Trophoblast cell (in vitro differentiated cells and primary cell): Measurements from ENCODE around the gene LIMK2.

Source experiments
- DNase-seq, 2 donors: peaks; one replicate each; pipeline ENCODE4 v3.0.0-alpha.2; 2016
- H2AFZ ChIP-seq: 2 replicates; pipeline ENCODE4 v1.6.1; 2013; ENCODE audit warnings: low read length, moderate library complexity, mild to moderate bottlenecking; ENCODE audit not compliant: insufficient read depth, poor library complexity
- H2AK5ac ChIP-seq: 2 replicates; pipeline ENCODE4 v1.6.1; 2013; ENCODE audit warnings: mild to moderate bottlenecking, low read length
- H2BK120ac ChIP-seq: 2 replicates; pipeline ENCODE4 v1.6.1; 2013; ENCODE audit warnings: low read length, mild to moderate bottlenecking, moderate library complexity; ENCODE audit not compliant: insufficient read depth, poor library complexity
- H2BK12ac ChIP-seq: 2 replicates; pipeline ENCODE4 v1.6.1; 2013; ENCODE audit warnings: mild to moderate bottlenecking, low read length, moderate library complexity
- H2BK5ac ChIP-seq: 2 replicates; pipeline ENCODE4 v1.6.1; 2013; ENCODE audit warnings: low read length, low read depth, moderate library complexity, mild to moderate bottlenecking; ENCODE audit not compliant: poor library complexity
- H3K14ac ChIP-seq: 2 replicates; pipeline ENCODE4 v1.6.1; 2013; ENCODE audit warnings: mild to moderate bottlenecking, low read length
- H3K18ac ChIP-seq: 2 replicates; pipeline ENCODE4 v1.6.1; 2013; ENCODE audit warnings: mild to moderate bottlenecking, low read length
- H3K23ac ChIP-seq: 2 replicates; pipeline ENCODE4 v1.6.1; 2013; ENCODE audit warnings: low read length
- H3K27ac ChIP-seq: 2 replicates; pipeline ENCODE4 v1.5.1; 2013; ENCODE audit warnings: low read depth, mild to moderate bottlenecking, inconsistent platforms, low read length, moderate library complexity
- H3K27me3 ChIP-seq: 2 replicates; pipeline ENCODE4 v1.6.1; 2013; ENCODE audit warnings: inconsistent platforms, mild to moderate bottlenecking, low read length, moderate library complexity; ENCODE audit not compliant: insufficient read depth
- H3K36me3 ChIP-seq, 2 experiments: 1 replicate in 1 of 2; 2 replicates in 1 of 2; pipeline ENCODE4 v1.6.1; 2013; ENCODE audit warnings: low read length in 2 of 2, mild to moderate bottlenecking in 2 of 2, moderate library complexity in 1 of 2; ENCODE audit not compliant: insufficient read depth in 2 of 2, control insufficient read depth in 1 of 2
- H3K4ac ChIP-seq: 2 replicates; pipeline ENCODE4 v1.6.1; 2013; ENCODE audit warnings: low read depth, mild to moderate bottlenecking, low read length, moderate library complexity
- H3K4me1 ChIP-seq, 2 experiments: 1 replicate in 1 of 2; 2 replicates in 1 of 2; pipeline ENCODE4 v1.6.1; 2013; ENCODE audit warnings: low read length in 2 of 2, mild to moderate bottlenecking in 2 of 2, moderate library complexity in 1 of 2; ENCODE audit not compliant: insufficient read depth in 2 of 2, control insufficient read depth in 1 of 2
- H3K4me2 ChIP-seq: 2 replicates; pipeline ENCODE4 v1.6.1; 2013; ENCODE audit warnings: inconsistent platforms, mild to moderate bottlenecking, low read length, moderate library complexity
- H3K4me3 ChIP-seq: 2 replicates; pipeline ENCODE4 v1.5.1; 2013; ENCODE audit warnings: mild to moderate bottlenecking, low read depth, low read length, inconsistent platforms
- H3K79me1 ChIP-seq: one replicate; pipeline ENCODE4 v1.6.1; 2013; ENCODE audit warnings: low read length
- H3K79me2 ChIP-seq: 2 replicates; pipeline ENCODE4 v1.6.1; 2013; ENCODE audit warnings: low read length, mild to moderate bottlenecking; ENCODE audit not compliant: control insufficient read depth, insufficient read depth, poor library complexity
- H3K9ac ChIP-seq: 2 replicates; pipeline ENCODE4 v1.6.1; 2013; ENCODE audit warnings: mild to moderate bottlenecking, low read length
- H3K9me3 ChIP-seq: 2 replicates; pipeline ENCODE4 v1.6.1; 2013; ENCODE audit warnings: low read depth, mild to moderate bottlenecking, control low read depth, inconsistent platforms, low read length; ENCODE audit not compliant: insufficient read depth
- H4K12ac ChIP-seq: 2 replicates; pipeline ENCODE4 v1.6.1; 2013; ENCODE audit warnings: low read depth, mild to moderate bottlenecking, low read length, moderate library complexity
- H4K8ac ChIP-seq: 2 replicates; pipeline ENCODE4 v1.6.1; 2013; ENCODE audit warnings: low read depth, mild to moderate bottlenecking, low read length, moderate library complexity
- H4K91ac ChIP-seq: one replicate; pipeline ENCODE4 v1.6.1; 2013; ENCODE audit warnings: low read depth, mild to moderate bottlenecking, low read length, moderate library complexity
- WGBS: extraction: QIAGEN DNeasy Blood & Tissue Kit; methylation state at CpG from one replicate; pipeline ENCODE4 v1.1.7; 2013; ENCODE audit warnings: missing lambda C conversion rate; ENCODE audit not compliant: insufficient read length, insufficient coverage; ENCODE audit errors: extremely low coverage; 5-methylcytosine and 5-hydroxymethylcytosine counted together

The LIMK2 gene

DNA sequence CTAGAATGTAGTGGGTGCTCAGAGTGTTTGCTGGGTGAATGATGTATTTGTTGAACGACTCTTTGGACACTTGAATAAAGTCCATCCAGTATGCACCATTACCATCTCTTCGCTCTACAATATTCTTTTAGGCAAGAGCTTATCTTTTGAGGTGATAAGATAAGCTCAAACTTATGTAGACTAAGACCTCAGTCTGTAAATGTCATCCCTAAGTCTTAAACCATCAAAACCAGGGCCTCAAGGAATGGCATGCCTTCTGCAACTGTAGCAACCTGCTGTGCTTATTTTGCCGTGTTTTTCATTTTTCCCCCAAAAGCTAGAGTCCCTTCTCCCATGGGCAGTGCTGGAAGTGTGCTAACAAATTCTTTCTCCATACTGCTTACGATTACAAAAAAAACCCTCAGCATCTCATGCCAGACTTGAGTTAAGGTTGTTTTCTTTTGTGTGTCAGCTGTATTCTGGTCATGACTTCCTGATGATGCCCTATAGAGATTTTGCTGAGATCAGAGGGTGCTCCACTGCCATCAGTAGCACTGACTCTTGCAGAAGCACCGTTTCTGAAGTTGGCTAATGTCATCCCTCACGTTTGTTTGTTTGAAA, 27.8 kb downstream of the LIMK2 start:
- H4K91ac ChIP-seq: no peak overlapping the region
- no peak overlapping the region for H2AFZ ChIP-seq
- H3K4me1 ChIP-seq: peaks cover 23 to 33% of the 10 kb centered on the region in 2 experiments
- H3K14ac ChIP-seq: no peak overlapping the region
- no peaks in the 10 kb centered on the region for H3K9me3 ChIP-seq
- H3K27me3 ChIP-seq: no peaks in the 10 kb centered on the region
- no peak overlapping the region for H3K18ac ChIP-seq
- H3K4me3 ChIP-seq: no peak overlapping the region
- no peak overlapping the region for H3K4me2 ChIP-seq
- no peak overlapping the region for H2BK120ac ChIP-seq
- peak overlapping the region; percentile 5 for H2BK5ac ChIP-seq
- peaks cover 26% of the 10 kb centered on the region for H3K79me1 ChIP-seq
- WGBS: no CpG with 5 or more reads among the region's 6 CpGs
- no peaks in the 10 kb centered on the region for H3K36me3 ChIP-seq
- H2BK12ac ChIP-seq: no peak overlapping the region
- H3K23ac ChIP-seq: no peak overlapping the region
- H4K12ac ChIP-seq: no peak overlapping the region
- no peak overlapping the region for H2AK5ac ChIP-seq
- H3K9ac ChIP-seq: no peak overlapping the region
- DNase-seq: peak; percentile 67 to 88
- H3K79me2 ChIP-seq: peaks cover 3% of the 10 kb centered on the region
- H3K27ac ChIP-seq: peak overlapping the region; percentile 24
- no peak overlapping the region for H4K8ac ChIP-seq
- no peak overlapping the region for H3K4ac ChIP-seq

DNA sequence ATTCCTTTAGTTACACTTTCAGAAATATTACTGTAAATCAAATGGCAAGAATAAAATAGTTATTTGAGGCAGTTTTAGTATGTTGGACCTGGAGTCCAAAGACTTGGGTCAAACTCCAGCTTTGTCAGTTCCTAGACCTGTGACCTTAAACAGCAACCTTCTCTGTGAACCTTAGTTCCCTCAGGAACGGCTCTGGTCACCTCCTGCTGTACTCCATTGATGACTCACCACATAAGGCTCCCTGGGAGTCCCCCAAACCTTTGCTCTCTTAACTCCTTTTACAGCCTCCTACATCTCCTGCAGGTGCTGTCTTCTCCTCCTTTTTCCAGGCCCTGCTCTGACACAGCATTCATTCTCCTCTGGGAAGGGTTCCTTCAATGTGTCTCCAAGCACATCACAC, 29.1 kb downstream of the LIMK2 start:
- Histone ChIP-seq H2AFZ (no peak overlapping the region), H4K8ac (peak overlapping the region; percentile 6), H4K91ac (peak overlapping the region; percentile 41), H3K18ac (peak overlapping the region; percentile 42), H3K4me3 (no peak overlapping the region), H2AK5ac (peak overlapping the region; percentile 70), H3K27me3 (no peaks in the 10 kb centered on the region), H3K79me2 (peaks cover 4% of the 10 kb centered on the region), H3K36me3 (no peaks in the 10 kb centered on the region), H3K23ac (no peak overlapping the region), H3K9ac (no peak overlapping the region), H3K4me2 (peak overlapping the region; percentile 40), H3K14ac (no peak overlapping the region), H3K9me3 (no peaks in the 10 kb centered on the region), H2BK120ac (peak overlapping the region; percentile 44), H3K4ac (peak overlapping the region; percentile 11), H3K4me1 (peaks cover 26 to 35% of the 10 kb centered on the region in 2 experiments), H3K27ac (peak overlapping the region; percentile 57), H3K79me1 (peaks cover 33% of the 10 kb centered on the region), H2BK12ac (peak overlapping the region; percentile 99), H2BK5ac (peak overlapping the region; percentile 68), H4K12ac (no peak overlapping the region)
- no peak for DNase-seq
- no CpG with 5 or more reads among the region's 1 CpG for WGBS

DNA sequence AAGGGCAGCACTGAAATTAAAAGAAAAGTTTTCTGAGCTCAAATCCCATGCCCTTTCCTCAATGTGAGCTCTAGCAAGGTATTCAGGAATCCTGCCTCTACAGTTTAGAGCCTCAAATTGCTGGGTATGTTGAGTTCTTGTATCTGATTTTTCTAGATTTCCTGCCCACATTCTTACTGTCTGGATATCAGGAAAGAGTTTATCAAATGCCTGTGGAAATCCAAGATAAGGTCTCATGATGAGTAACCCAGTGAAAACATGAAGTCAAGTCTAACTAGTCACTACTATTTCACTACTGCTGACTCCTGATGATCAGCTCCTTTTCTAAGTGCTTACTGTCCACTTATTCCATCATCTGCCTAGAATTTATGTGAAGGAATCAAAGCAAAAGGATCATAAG, 29.8 kb downstream of the LIMK2 start:
- no peak overlapping the region for H4K8ac ChIP-seq
- DNase-seq: peak; percentile 44 to 93
- H3K23ac ChIP-seq: no peak overlapping the region
- peaks cover 36% of the 10 kb centered on the region for H3K79me1 ChIP-seq
- peaks cover 31 to 39% of the 10 kb centered on the region in 2 experiments for H3K4me1 ChIP-seq
- H2BK12ac ChIP-seq: no peak overlapping the region
- no peak overlapping the region for H3K18ac ChIP-seq
- H4K12ac ChIP-seq: no peak overlapping the region
- no peak overlapping the region for H3K9ac ChIP-seq
- no peak overlapping the region for H2AK5ac ChIP-seq
- no peaks in the 10 kb centered on the region for H3K27me3 ChIP-seq
- H2BK120ac ChIP-seq: no peak overlapping the region
- no peak overlapping the region for H2AFZ ChIP-seq
- no peak overlapping the region for H3K14ac ChIP-seq
- no peak overlapping the region for H3K4me2 ChIP-seq
- no peak overlapping the region for H3K4ac ChIP-seq
- H2BK5ac ChIP-seq: no peak overlapping the region
- H4K91ac ChIP-seq: no peak overlapping the region
- no peaks in the 10 kb centered on the region for H3K9me3 ChIP-seq
- no peaks in the 10 kb centered on the region for H3K36me3 ChIP-seq
- H3K4me3 ChIP-seq: no peak overlapping the region
- peaks cover 4% of the 10 kb centered on the region for H3K79me2 ChIP-seq
- peak overlapping the region; percentile 57 for H3K27ac ChIP-seq

DNA sequence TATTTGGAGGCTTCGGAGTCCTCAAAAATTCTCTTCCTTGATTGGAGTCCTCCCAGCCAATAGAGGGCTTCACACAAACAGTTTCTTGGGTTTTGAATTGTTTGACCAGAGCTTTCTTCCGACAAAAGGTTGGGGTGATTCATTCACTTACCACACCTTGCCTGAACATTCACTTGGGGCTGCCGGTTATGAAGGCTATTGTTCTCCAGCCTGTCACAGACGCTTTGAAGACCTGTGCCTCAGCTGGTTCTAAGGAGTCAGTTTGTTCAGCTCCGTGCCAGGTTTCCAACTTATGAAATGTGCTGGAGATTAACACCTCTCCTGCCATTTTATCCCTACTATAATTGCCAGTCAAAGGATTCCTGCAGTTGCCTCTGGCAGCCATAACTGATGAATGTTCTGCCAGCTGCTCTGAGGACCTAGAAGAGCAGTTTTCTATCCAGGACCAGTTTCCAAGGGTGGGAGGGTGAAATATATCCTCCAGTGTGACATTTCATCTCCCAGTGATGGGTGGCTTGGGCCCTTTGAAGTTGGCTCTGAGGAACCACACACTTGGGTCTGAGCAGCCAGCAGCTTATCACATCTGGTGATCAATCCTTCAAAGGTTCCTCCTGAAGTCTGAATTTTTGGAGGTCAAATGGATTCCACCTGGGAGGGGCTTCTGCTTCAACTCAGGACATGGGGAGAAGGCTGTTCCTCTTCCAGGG, 31.4 kb downstream of the LIMK2 start:
- Histone ChIP-seq H4K8ac (peak overlapping the region; percentile 88), H3K27ac (peak overlapping the region; percentile 98), H3K4me3 (no peak overlapping the region), H4K12ac (peak overlapping the region; percentile 13), H2BK5ac (peak overlapping the region; percentile 96), H3K27me3 (no peaks in the 10 kb centered on the region), H3K4me2 (peak overlapping the region; percentile 46), H3K4ac (peak overlapping the region; percentile 92), H3K79me2 (peaks cover 7% of the 10 kb centered on the region), H3K14ac (peak overlapping the region; percentile 67), H2BK12ac (peak overlapping the region; percentile 99), H3K79me1 (peaks cover 46% of the 10 kb centered on the region), H3K9ac (no peak overlapping the region), H3K9me3 (no peaks in the 10 kb centered on the region), H2AK5ac (peak overlapping the region; percentile 99), H3K4me1 (peaks cover 37 to 49% of the 10 kb centered on the region in 2 experiments), H4K91ac (peak overlapping the region; percentile 94), H2BK120ac (peak overlapping the region; percentile 95), H3K18ac (peak overlapping the region; percentile 92), H2AFZ (peak overlapping the region; percentile 50), H3K36me3 (no peaks in the 10 kb centered on the region), H3K23ac (no peak overlapping the region)
- peak; percentile 43 to 49 for DNase-seq
- WGBS: no CpG with 5 or more reads among the region's 5 CpGs
